SK-N-MC (cell line): ENCODE measurements around the gene PSTPIP2.
"Not testable (repeated sequence)": the region's sequence is repeated elsewhere in the genome, so short reads cannot be mapped to it uniquely, and the experiment has no call there.

Source experiments
- DNase-seq: peaks from one replicate; pipeline ENCODE4 v3.0.0-alpha.2; 2011; ENCODE audit warnings: low read depth, low spot score
- H3K27ac ChIP-seq: fragments of 200-600 bp; sonication (generic); 2 replicates; pipeline ENCODE4 v1.5.1; 2016; ENCODE audit warnings: mixed run types
- H3K36me3 ChIP-seq: fragments of 200-600 bp; sonication (generic); 2 replicates; pipeline ENCODE4 v1.6.1; 2017; ENCODE audit warnings: antibody characterized with exemption, low read length, mixed read lengths; ENCODE audit not compliant: insufficient read depth
- H3K4me3 ChIP-seq: fragments of 200-600 bp; sonication (generic); 2 replicates; pipeline ENCODE4 v1.5.1; 2016
- H3K9ac ChIP-seq: fragments of 200-600 bp; sonication (generic); 2 replicates; pipeline ENCODE4 v1.8.0; 2017; ENCODE audit warnings: mixed run types, mixed read lengths; ENCODE audit not compliant: insufficient read length
- H3K9me3 ChIP-seq: fragments of 200-600 bp; sonication (generic); 2 replicates; pipeline ENCODE4 v1.6.1; 2017; ENCODE audit warnings: low read depth, mild to moderate bottlenecking, antibody characterized with exemption, low read length, moderate library complexity, mixed read lengths
- EZH2 ChIP-seq: fragments of 200-600 bp; sonication (generic); IDR thresholded peaks from one replicate; pipeline ENCODE4 v1.6.1; 2017; ENCODE audit warnings: antibody characterized with exemption
- FOXP2 ChIP-seq: optimal IDR thresholded peaks from 2 replicates; pipeline ENCODE3; 2011; ENCODE audit warnings: mild to moderate bottlenecking, moderate library complexity; ENCODE audit not compliant: insufficient read depth; ENCODE audit errors: extremely low read length, control extremely low read depth
- POLR2AphosphoS5 ChIP-seq: IDR thresholded peaks from 2 replicates; pipeline ENCODE4 v1.6.1; 2012; ENCODE audit warnings: mild to moderate bottlenecking, low read depth, low read length, borderline replicate concordance

PSTPIP2 gene

DNA sequence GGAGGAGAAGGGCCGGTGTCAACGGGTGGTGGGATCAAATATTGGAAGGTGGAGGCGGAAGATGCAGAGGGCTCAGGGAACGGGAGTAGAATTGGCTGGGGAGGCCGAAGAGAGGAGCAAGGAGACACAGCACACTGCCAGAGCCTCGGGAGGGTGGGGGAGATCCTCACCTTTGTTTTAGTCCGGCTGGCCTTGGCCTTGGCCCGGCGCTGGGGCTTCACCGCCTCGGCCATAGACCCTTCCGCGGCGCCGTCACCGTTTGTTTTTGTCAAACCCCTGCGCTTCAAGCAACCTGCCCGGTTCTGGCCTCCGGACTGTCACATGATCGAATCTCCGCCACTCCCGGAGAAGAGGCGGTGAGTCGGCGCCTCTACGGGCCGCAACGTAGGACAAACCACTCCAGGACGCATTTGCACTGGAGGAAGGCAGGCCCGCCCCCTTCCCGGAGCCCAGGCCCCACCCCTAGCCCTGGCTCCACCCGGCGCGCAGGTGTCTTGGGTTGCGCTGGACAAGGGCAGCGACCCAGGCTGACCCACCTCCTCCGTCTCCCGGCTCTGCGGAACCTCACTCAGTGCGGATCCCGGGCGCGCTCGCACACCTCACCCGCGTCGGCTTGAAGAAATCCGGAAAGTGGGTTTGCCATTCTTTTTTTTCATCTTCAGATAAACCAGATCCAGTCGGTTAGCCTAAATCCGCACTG is 104.9 kb downstream of the PSTPIP2 start, which contains the start of gene EPG5:
EPG5 (minus strand) TSS at position 323 of the 700 bp plus-strand sequence; CDS start at position 233, 90 bp downstream.
- H3K9me3 ChIP-seq, result no peaks in the 10 kb centered on the region
- DNase-seq, result peak; percentile 45
- H3K4me3 ChIP-seq, result peak within 1 kb of the TSS; percentile 87
- H3K27ac ChIP-seq, result no peak within 1 kb of the TSS; the same call in 1 of the 2 replicates
- TF ChIP-seq EZH2, result no peak
- TF ChIP-seq POLR2AphosphoS5, result peak; percentile 75
- TF ChIP-seq FOXP2, result peak; percentile 55
- no peaks in the 10 kb centered on the region for H3K36me3 ChIP-seq
- peak within 1 kb of the TSS; percentile 88 for H3K9ac ChIP-seq

GRCh38 chr18:45964913-45965312 is 107.1 kb downstream of the PSTPIP2 start:
- H3K36me3 ChIP-seq, H3K4me3 ChIP-seq, H3K9ac ChIP-seq, DNase-seq, H3K27ac ChIP-seq, H3K9me3 ChIP-seq: not testable (repeated sequence)

GRCh38 chr18:45962866-45963265 is 109.2 kb downstream of the PSTPIP2 start:
- Histone ChIP-seq H3K4me3 (no peak overlapping the region), H3K27ac (no peak overlapping the region), H3K9ac (no peak overlapping the region), H3K36me3 (no peaks in the 10 kb centered on the region), H3K9me3 (no peaks in the 10 kb centered on the region)
- DNase-seq, result no peak
- TF ChIP-seq FOXP2 (no peak), POLR2AphosphoS5 (no peak), EZH2 (no peak)

- Histone ChIP-seq H3K36me3 (no peaks in the 10 kb centered on the region), H3K27ac (no peak overlapping the region), H3K9ac (no peak overlapping the region), H3K4me3 (no peak overlapping the region), H3K9me3 (no peaks in the 10 kb centered on the region)
- TF ChIP-seq EZH2 (no peak), FOXP2 (no peak), POLR2AphosphoS5 (no peak)
- DNase-seq, result no peak
These were observed 109.6 kb downstream of the PSTPIP2 start for GRCh38 chr18:45962461-45962860.

DNA sequence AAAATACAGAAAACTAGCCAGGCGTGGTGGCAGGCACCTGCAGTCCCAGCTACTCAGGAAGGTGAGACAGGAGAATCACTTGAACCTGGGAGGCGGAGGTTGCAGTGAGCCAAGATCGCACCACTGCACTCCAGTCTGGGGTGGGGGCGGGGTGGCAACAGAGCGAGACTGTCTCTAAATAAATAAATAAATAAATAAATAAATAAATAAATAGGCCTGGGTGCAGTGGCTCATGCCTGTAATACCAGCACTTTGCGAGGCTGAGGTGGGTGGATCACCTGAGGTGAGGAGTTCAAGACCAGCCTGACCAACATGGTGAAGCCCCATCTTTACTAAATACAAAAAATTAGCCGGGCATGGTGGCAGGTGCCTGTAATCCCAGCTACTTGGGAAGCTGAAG is 112.6 kb downstream of the PSTPIP2 start:
- not testable (repeated sequence) for H3K9ac ChIP-seq, H3K4me3 ChIP-seq, H3K27ac ChIP-seq, H3K36me3 ChIP-seq, DNase-seq, H3K9me3 ChIP-seq

DNA sequence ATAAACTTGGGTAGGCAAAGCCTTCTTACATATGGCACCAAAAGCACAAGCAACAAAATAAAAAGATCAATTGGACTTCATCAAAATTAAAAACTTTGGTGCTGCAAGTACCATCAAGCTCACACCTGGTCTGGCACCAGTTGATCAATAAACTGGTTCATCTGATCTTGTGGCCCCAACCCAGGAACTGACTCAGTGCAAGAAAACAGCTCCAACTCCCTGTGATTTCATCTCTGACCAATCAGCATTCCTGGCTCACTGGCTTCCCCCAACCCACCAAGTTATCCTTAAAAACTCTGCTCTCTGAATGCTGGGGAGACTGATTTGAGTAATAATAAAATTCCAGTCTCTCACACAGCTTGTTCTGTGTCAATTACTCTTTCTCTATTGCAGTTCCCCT is 113.3 kb downstream of the PSTPIP2 start:
- no peak overlapping the region for H3K4me3 ChIP-seq
- no peaks in the 10 kb centered on the region for H3K9me3 ChIP-seq
- TF ChIP-seq FOXP2, result no peak
- H3K36me3 ChIP-seq, result peaks cover 12% of the 10 kb centered on the region; the same call in 1 of the 2 replicates
- DNase-seq, result no peak
- no peak overlapping the region for H3K27ac ChIP-seq
- H3K9ac ChIP-seq, result no peak overlapping the region

DNA sequence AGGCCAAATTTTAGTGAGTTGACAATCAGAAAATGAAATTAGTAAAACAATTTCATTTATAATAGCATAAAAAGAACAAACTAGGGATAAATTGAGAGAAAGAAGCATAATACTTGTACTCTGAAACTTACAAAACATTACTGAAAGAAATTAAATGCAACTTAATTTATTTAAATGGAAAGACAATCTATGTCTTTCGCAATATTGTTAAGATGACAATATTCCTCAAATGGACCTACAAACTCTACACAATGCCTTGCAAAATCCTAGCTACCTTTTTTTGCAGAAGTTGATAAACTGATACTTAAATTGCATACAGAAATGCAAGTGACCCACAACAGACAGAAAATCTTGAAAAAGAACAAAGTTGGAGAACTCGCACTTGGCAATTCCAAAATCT is 114.0 kb downstream of the PSTPIP2 start:
- Histone ChIP-seq H3K4me3 (no peak overlapping the region), H3K9me3 (no peaks in the 10 kb centered on the region), H3K9ac (no peak overlapping the region), H3K27ac (no peak overlapping the region), H3K36me3 (peaks cover 12% of the 10 kb centered on the region; the same call in 1 of the 2 replicates)
- DNase-seq, result no peak
- TF ChIP-seq FOXP2 (no peak), EZH2 (no peak), POLR2AphosphoS5 (no peak)

- H3K27ac ChIP-seq, result no peak overlapping the region
- no peak overlapping the region for H3K4me3 ChIP-seq
- no peak for DNase-seq
- no peaks in the 10 kb centered on the region for H3K9me3 ChIP-seq
- peaks cover 17% of the 10 kb centered on the region; the same call in 1 of the 2 replicates for H3K36me3 ChIP-seq
- no peak overlapping the region for H3K9ac ChIP-seq
- TF ChIP-seq EZH2 (no peak), POLR2AphosphoS5 (no peak), FOXP2 (no peak)
These were observed 115.0 kb downstream of the PSTPIP2 start for GRCh38 chr18:45957100-45957499.

DNA sequence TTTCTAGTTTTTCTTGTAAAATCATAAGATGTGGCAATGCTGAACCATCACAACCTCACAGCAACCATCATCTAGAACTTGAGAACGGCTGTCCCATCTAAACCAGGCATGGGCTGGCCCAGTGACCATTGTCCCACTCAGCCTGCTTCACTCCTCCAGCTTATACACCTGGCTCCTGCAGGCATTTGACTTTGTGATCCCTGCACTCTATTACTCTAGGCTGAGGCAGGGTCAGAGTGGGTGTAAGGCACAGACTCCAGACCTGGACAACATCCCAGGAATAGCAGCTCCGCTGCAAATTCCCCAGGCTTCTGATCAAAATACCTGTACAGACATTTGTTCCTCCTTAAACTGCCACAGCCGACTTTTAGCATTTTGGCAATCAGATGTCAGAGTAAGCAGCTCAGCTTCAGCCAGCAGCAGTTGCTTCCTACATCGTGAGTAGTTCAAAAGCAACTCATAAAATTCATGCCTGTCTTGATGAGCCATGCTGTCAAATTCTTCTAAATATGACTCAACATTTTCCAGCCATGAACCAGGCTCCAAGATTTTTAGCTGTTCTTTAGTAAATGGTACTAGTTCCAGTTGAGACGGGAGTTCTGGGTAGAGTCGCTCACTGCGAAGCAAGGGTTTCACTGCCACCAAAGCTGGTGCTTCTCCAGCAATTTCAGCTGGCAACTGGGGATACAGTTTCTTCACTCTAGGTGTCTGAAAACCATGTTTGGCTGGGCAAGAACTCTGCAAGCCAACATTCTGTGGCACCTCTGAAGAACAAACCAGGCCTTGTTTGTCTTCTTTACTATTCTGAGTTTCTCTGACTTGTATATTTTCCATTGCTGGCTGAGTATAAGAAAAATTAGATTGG is 117.8 kb downstream of the PSTPIP2 start:
- Histone ChIP-seq H3K27ac (no peak overlapping the region), H3K9me3 (no peaks in the 10 kb centered on the region), H3K4me3 (no peak overlapping the region), H3K9ac (no peak overlapping the region), H3K36me3 (peaks cover 17% of the 10 kb centered on the region; the same call in 1 of the 2 replicates)
- TF ChIP-seq POLR2AphosphoS5, result no peak
- no peak for TF ChIP-seq EZH2
- no peak for TF ChIP-seq FOXP2
- no peak for DNase-seq
